GF-D8 (cell line): ENCODE results near the gene DBH.
"Not testable (repeated sequence)": the region's sequence is repeated elsewhere in the genome, so short reads cannot be mapped to it uniquely, and the experiment has no call there.

Experiments used
- DNase-seq: peaks from one replicate; lab custom pipeline; 2025; lab: John Stamatoyannopoulos, UW

The DBH gene

GRCh38 chr9:133666387-133666786, 30.2 kb downstream of the DBH start:
- DNase-seq, result no peak

- DNase-seq, result no peak
These were observed 30.7 kb downstream of the DBH start for GRCh38 chr9:133666845-133667244.

- no peak for DNase-seq
These were observed 31.7 kb downstream of the DBH start for GRCh38 chr9:133667759-133668450.

GRCh38 chr9:133669182-133669801, 33.1 kb downstream of the DBH start:
- no peak for DNase-seq

GRCh38 chr9:133670466-133670865, 34.3 kb downstream of the DBH start:
- DNase-seq, result no peak

GRCh38 chr9:133671371-133671770, 35.2 kb downstream of the DBH start:
- no peak for DNase-seq

- DNase-seq, result no peak
These were observed 36.5 kb downstream of the DBH start for GRCh38 chr9:133672503-133673257.

GRCh38 chr9:133673258-133673655, 37.1 kb downstream of the DBH start:
- DNase-seq, result no peak

GRCh38 chr9:133674091-133674490, 37.9 kb downstream of the DBH start:
- DNase-seq, result no peak

GRCh38 chr9:133675796-133676195, 39.6 kb downstream of the DBH start:
- DNase-seq, result not testable (repeated sequence)

GRCh38 chr9:133676450-133676849, 40.3 kb downstream of the DBH start:
- no peak for DNase-seq

GRCh38 chr9:133677126-133678010, 41.2 kb downstream of the DBH start:
- no peak for DNase-seq

- DNase-seq, result no peak
These were observed 42.9 kb downstream of the DBH start for GRCh38 chr9:133679056-133679455.

- DNase-seq, result no peak
These were observed 43.4 kb downstream of the DBH start for GRCh38 chr9:133679466-133680061.

GRCh38 chr9:133680250-133680975, 44.2 kb downstream of the DBH start:
- DNase-seq, result no peak

GRCh38 chr9:133680976-133681657, 45.0 kb downstream of the DBH start:
- no peak for DNase-seq

- no peak for DNase-seq
These were observed 45.6 kb downstream of the DBH start for GRCh38 chr9:133681658-133682306.

- no peak for DNase-seq
These were observed 46.8 kb downstream of the DBH start for GRCh38 chr9:133682818-133683585.

GRCh38 chr9:133683586-133684120, 47.5 kb downstream of the DBH start:
- DNase-seq, result no peak
